SK-N-SH treated with all-trans-retinoic acid at 6 μM for 48 hours (cell line): ENCODE data around the gene R3HDM2.

ENCODE experiments used
- BACH2 ChIP-seq: fragments of 250-450 bp; sonication (Bioruptor Pico); IDR thresholded peaks from 2 replicates; pipeline ENCODE4 v1.9.0; 2021; ENCODE audit warnings: mild to moderate bottlenecking, borderline replicate concordance
- PPARA ChIP-seq: fragments of 250-450 bp; sonication (Bioruptor Pico); IDR thresholded peaks from 2 replicates; pipeline ENCODE4 v1.5.0; 2020; ENCODE audit warnings: mild to moderate bottlenecking, borderline replicate concordance
- RARB ChIP-seq: fragments of 250-450 bp; sonication (Bioruptor Pico); IDR thresholded peaks from 2 replicates; pipeline ENCODE4 v1.8.0; 2021; ENCODE audit warnings: mild to moderate bottlenecking, moderate library complexity
- SNAI2 ChIP-seq: fragments of 250-450 bp; sonication (Bioruptor Pico); IDR thresholded peaks from 2 replicates; pipeline ENCODE4 v1.5.0; 2020; ENCODE audit warnings: mild to moderate bottlenecking, moderate library complexity
- TCF4 ChIP-seq: fragments of 250-450 bp; sonication (Bioruptor Pico); IDR thresholded peaks from 2 replicates; pipeline ENCODE4 v1.8.0; 2021; ENCODE audit warnings: mild to moderate bottlenecking, moderate library complexity, borderline replicate concordance
- TOX ChIP-seq: fragments of 250-450 bp; sonication (Bioruptor Pico); IDR thresholded peaks from 2 replicates; pipeline ENCODE4 v1.8.0; 2021; ENCODE audit warnings: mild to moderate bottlenecking, moderate library complexity, borderline replicate concordance
- ZFP30 ChIP-seq: fragments of 450-650 bp; formaldehyde crosslinking; IDR thresholded peaks from 2 replicates; pipeline ENCODE4 v1.5.0; 2022; ENCODE audit warnings: mild to moderate bottlenecking, moderate library complexity
- ZNF70 ChIP-seq: fragments of 450-650 bp; formaldehyde crosslinking; IDR thresholded peaks from 2 replicates; pipeline ENCODE4 v1.5.0; 2020; ENCODE audit warnings: mild to moderate bottlenecking, moderate library complexity
- ZNF8 ChIP-seq: fragments of 450-650 bp; formaldehyde crosslinking; IDR thresholded peaks from 2 replicates; pipeline ENCODE4 v1.5.0; 2020; ENCODE audit warnings: mild to moderate bottlenecking, moderate library complexity
- TF ChIP-seq, protein P1 (sequence below): fragments of 250-450 bp; sonication (Bioruptor Pico); IDR thresholded peaks from 2 replicates; pipeline ENCODE4 v1.8.0; 2020; ENCODE audit warnings: mild to moderate bottlenecking, moderate library complexity, borderline replicate concordance
- TF ChIP-seq, protein P2 (sequence below): fragments of 250-450 bp; sonication (Bioruptor Pico); IDR thresholded peaks from 2 replicates; pipeline ENCODE4 v1.5.1; 2020; ENCODE audit warnings: low read depth, mild to moderate bottlenecking, moderate library complexity
- TF ChIP-seq, protein P3 (sequence below): fragments of 250-450 bp; sonication (Bioruptor Pico); IDR thresholded peaks from 2 replicates; pipeline ENCODE4 v1.5.1; 2021; ENCODE audit warnings: mild to moderate bottlenecking, moderate library complexity
- TF ChIP-seq, protein P4 (sequence below): fragments of 250-450 bp; sonication (Bioruptor Pico); IDR thresholded peaks from 2 replicates; pipeline ENCODE4 v1.5.0; 2020; ENCODE audit warnings: mild to moderate bottlenecking, moderate library complexity

DNA sequence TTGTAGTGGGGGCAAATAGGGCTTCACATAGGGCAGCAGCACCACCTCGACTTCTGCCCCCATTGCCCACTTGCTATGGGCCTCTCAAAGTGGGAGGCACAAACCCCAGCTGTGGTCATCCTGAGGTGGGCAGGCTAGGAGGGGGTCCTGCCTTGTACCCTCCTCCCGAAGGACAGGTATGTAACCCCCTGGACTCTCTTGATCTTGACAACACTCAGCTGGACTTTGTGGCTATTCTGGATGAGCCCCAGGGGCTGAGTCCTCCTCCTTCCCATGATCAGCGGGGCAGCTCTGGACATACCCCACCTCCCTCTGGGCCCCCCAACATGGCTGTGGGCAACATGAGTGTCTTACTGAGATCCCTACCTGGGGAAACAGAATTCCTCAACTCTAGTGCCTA, 40.8 kb upstream of the R3HDM2 start:
- TF ChIP-seq, protein P1, sequence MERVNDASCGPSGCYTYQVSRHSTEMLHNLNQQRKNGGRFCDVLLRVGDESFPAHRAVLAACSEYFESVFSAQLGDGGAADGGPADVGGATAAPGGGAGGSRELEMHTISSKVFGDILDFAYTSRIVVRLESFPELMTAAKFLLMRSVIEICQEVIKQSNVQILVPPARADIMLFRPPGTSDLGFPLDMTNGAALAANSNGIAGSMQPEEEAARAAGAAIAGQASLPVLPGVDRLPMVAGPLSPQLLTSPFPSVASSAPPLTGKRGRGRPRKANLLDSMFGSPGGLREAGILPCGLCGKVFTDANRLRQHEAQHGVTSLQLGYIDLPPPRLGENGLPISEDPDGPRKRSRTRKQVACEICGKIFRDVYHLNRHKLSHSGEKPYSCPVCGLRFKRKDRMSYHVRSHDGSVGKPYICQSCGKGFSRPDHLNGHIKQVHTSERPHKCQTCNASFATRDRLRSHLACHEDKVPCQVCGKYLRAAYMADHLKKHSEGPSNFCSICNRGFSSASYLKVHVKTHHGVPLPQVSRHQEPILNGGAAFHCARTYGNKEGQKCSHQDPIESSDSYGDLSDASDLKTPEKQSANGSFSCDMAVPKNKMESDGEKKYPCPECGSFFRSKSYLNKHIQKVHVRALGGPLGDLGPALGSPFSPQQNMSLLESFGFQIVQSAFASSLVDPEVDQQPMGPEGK, result no peak
- TF ChIP-seq BACH2 (no peak), RARB (no peak), TOX (CRISPR knock-in tag) (no peak), ZNF70 (CRISPR knock-in tag) (no peak), PPARA (CRISPR knock-in tag) (no peak), TCF4 (CRISPR knock-in tag) (no peak), ZNF8 (CRISPR knock-in tag) (no peak), ZFP30 (no peak), SNAI2 (no peak)
- TF ChIP-seq, protein P2, sequence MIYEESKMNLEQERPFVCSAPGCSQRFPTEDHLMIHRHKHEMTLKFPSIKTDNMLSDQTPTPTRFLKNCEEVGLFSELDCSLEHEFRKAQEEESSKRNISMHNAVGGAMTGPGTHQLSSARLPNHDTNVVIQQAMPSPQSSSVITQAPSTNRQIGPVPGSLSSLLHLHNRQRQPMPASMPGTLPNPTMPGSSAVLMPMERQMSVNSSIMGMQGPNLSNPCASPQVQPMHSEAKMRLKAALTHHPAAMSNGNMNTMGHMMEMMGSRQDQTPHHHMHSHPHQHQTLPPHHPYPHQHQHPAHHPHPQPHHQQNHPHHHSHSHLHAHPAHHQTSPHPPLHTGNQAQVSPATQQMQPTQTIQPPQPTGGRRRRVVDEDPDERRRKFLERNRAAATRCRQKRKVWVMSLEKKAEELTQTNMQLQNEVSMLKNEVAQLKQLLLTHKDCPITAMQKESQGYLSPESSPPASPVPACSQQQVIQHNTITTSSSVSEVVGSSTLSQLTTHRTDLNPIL (CRISPR knock-in tag), result no peak
- TF ChIP-seq, protein P3, sequence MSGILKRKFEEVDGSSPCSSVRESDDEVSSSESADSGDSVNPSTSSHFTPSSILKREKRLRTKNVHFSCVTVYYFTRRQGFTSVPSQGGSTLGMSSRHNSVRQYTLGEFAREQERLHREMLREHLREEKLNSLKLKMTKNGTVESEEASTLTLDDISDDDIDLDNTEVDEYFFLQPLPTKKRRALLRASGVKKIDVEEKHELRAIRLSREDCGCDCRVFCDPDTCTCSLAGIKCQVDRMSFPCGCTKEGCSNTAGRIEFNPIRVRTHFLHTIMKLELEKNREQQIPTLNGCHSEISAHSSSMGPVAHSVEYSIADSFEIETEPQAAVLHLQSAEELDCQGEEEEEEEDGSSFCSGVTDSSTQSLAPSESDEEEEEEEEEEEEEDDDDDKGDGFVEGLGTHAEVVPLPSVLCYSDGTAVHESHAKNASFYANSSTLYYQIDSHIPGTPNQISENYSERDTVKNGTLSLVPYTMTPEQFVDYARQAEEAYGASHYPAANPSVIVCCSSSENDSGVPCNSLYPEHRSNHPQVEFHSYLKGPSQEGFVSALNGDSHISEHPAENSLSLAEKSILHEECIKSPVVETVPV (CRISPR knock-in tag), result no peak
- TF ChIP-seq, protein P4, sequence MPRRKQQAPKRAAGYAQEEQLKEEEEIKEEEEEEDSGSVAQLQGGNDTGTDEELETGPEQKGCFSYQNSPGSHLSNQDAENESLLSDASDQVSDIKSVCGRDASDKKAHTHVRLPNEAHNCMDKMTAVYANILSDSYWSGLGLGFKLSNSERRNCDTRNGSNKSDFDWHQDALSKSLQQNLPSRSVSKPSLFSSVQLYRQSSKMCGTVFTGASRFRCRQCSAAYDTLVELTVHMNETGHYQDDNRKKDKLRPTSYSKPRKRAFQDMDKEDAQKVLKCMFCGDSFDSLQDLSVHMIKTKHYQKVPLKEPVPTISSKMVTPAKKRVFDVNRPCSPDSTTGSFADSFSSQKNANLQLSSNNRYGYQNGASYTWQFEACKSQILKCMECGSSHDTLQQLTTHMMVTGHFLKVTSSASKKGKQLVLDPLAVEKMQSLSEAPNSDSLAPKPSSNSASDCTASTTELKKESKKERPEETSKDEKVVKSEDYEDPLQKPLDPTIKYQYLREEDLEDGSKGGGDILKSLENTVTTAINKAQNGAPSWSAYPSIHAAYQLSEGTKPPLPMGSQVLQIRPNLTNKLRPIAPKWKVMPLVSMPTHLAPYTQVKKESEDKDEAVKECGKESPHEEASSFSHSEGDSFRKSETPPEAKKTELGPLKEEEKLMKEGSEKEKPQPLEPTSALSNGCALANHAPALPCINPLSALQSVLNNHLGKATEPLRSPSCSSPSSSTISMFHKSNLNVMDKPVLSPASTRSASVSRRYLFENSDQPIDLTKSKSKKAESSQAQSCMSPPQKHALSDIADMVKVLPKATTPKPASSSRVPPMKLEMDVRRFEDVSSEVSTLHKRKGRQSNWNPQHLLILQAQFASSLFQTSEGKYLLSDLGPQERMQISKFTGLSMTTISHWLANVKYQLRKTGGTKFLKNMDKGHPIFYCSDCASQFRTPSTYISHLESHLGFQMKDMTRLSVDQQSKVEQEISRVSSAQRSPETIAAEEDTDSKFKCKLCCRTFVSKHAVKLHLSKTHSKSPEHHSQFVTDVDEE (CRISPR knock-in tag), result no peak
